ENCODE measurements around the gene OR2T35.

- TF ChIP-seq CTCF (IDR thresholded peaks at IDR 0.05) (no peak), POLR2A (IDR thresholded peaks at IDR 0.05) (no peak), EP300 (IDR thresholded peaks at IDR 0.05) (no peak)
These were observed 47.5 kb downstream of the OR2T35 start, which contains the start of gene OR2T10 for GRCh38 chr1:248597589-248597988.
